HEK293 (cell line): ENCODE data around the gene PITPNM3.

Experiments used
- ATF2 ChIP-seq: fragments of 450-650 bp; formaldehyde crosslinking; IDR thresholded peaks from 2 replicates; pipeline ENCODE4 v1.5.1; 2016; ENCODE audit warnings: missing biosample characterization, missing genetic modification characterization, low read depth
- CTCF ChIP-seq: fragments of 450-650 bp; formaldehyde crosslinking; IDR thresholded peaks from 2 replicates; pipeline ENCODE4 v1.5.1; 2016; ENCODE audit warnings: missing biosample characterization, missing genetic modification characterization
- FEZF1 ChIP-seq: fragments of 450-650 bp; formaldehyde crosslinking; IDR thresholded peaks from 2 replicates; pipeline ENCODE4 v1.5.1; 2016; ENCODE audit warnings: missing biosample characterization, missing genetic modification characterization
- HOXD13 ChIP-seq: sonication (generic); formaldehyde crosslinking; IDR thresholded peaks from 2 replicates; pipeline ENCODE4 v1.8.0; 2022; ENCODE audit warnings: missing genetic modification reagents, borderline replicate concordance
- PRDM2 ChIP-seq: fragments of 450-650 bp; formaldehyde crosslinking; IDR thresholded peaks from 2 replicates; pipeline ENCODE4 v1.5.1; 2016; ENCODE audit warnings: missing biosample characterization, missing genetic modification characterization, borderline replicate concordance
- SETDB1 ChIP-seq: IDR thresholded peaks from one replicate; pipeline ENCODE4 v1.6.1; 2017; ENCODE audit warnings: mild to moderate bottlenecking, low read length, moderate library complexity, mixed read lengths; ENCODE audit not compliant: insufficient read length
- SP3 ChIP-seq: fragments of 450-650 bp; formaldehyde crosslinking; IDR thresholded peaks from 2 replicates; pipeline ENCODE4 v1.5.1; 2016; ENCODE audit warnings: missing biosample characterization, missing genetic modification characterization
- YY1 ChIP-seq: fragments of 450-650 bp; formaldehyde crosslinking; IDR thresholded peaks from 2 replicates; pipeline ENCODE4 v1.5.1; 2018; ENCODE audit warnings: missing biosample characterization, missing genetic modification characterization
- ZNF26 ChIP-seq: fragments of 450-650 bp; formaldehyde crosslinking; IDR thresholded peaks from 2 replicates; pipeline ENCODE4 v1.5.1; 2016; ENCODE audit warnings: missing biosample characterization, missing genetic modification characterization
- ZNF266 ChIP-seq: fragments of 450-650 bp; formaldehyde crosslinking; IDR thresholded peaks from 2 replicates; pipeline ENCODE4 v1.5.1; 2016; ENCODE audit warnings: missing biosample characterization, missing genetic modification characterization, low read depth
- ZNF280D ChIP-seq: fragments of 450-650 bp; formaldehyde crosslinking; IDR thresholded peaks from 2 replicates; pipeline ENCODE4 v1.5.1; 2016; ENCODE audit warnings: missing biosample characterization, missing genetic modification characterization
- ZNF311 ChIP-seq: fragments of 450-650 bp; formaldehyde crosslinking; IDR thresholded peaks from 2 replicates; pipeline ENCODE4 v1.5.1; 2017; ENCODE audit warnings: missing biosample characterization, missing genetic modification characterization, borderline replicate concordance
- ZNF785 ChIP-seq: fragments of 450-650 bp; formaldehyde crosslinking; IDR thresholded peaks from 2 replicates; pipeline ENCODE4 v1.5.1; 2016; ENCODE audit warnings: missing biosample characterization, missing genetic modification characterization
- ZNF837 ChIP-seq: fragments of 450-650 bp; formaldehyde crosslinking; IDR thresholded peaks from 2 replicates; pipeline ENCODE4 v1.5.1; 2016; ENCODE audit warnings: missing biosample characterization, missing genetic modification characterization

GRCh38 chr17:6543079-6544010, 13.0 kb downstream of the PITPNM3 start:
- no peak for TF ChIP-seq PRDM2 (tag by site-specific recombination)
- no peak for TF ChIP-seq CTCF
- no peak for TF ChIP-seq ZNF837
- no peak for TF ChIP-seq SETDB1
- TF ChIP-seq ZNF266 (tag by site-specific recombination): no peak
- no peak for TF ChIP-seq ZNF785 (tag by site-specific recombination)
- TF ChIP-seq HOXD13 (CRISPR knock-in tag): no peak
- no peak for TF ChIP-seq FEZF1
- TF ChIP-seq YY1: no peak
- no peak for TF ChIP-seq ZNF26 (tag by site-specific recombination)
- no peak for TF ChIP-seq SP3
- no peak for TF ChIP-seq ZNF280D (tag by site-specific recombination)
- no peak for TF ChIP-seq ATF2 (tag by site-specific recombination)
- no peak for TF ChIP-seq ZNF311 (tag by site-specific recombination)
